Stimulated activated naive CD8-positive, alpha-beta T cell treated with anti-CD3 and anti-CD28 coated beads, Interleukin-15, Interleukin-2, amounts not matched to agents 100 ng/mL and 50 ng/mL, for 24 hours (primary cell): ENCODE measurements around the gene LAMA1.

Source experiments
- H3K27ac Mint-ChIP-seq: one replicate; pipeline ENCODE4 v1.8.0; 2021; ENCODE audit warnings: mild to moderate bottlenecking, mixed read lengths
- H3K27me3 Mint-ChIP-seq: one replicate; pipeline ENCODE4 v1.8.0; 2021; ENCODE audit warnings: mixed read lengths
- H3K36me3 Mint-ChIP-seq: one replicate; pipeline ENCODE4 v1.8.0; 2021; ENCODE audit warnings: low read depth, mixed read lengths
- H3K4me1 Mint-ChIP-seq: one replicate; pipeline ENCODE4 v1.8.0; 2021; ENCODE audit warnings: low read depth, mixed read lengths
- H3K4me3 Mint-ChIP-seq: one replicate; pipeline ENCODE4 v1.8.0; 2021; ENCODE audit warnings: mild to moderate bottlenecking, mixed read lengths
- H3K9me3 Mint-ChIP-seq: one replicate; pipeline ENCODE4 v1.8.0; 2021; ENCODE audit warnings: mixed read lengths

Gene LAMA1

DNA sequence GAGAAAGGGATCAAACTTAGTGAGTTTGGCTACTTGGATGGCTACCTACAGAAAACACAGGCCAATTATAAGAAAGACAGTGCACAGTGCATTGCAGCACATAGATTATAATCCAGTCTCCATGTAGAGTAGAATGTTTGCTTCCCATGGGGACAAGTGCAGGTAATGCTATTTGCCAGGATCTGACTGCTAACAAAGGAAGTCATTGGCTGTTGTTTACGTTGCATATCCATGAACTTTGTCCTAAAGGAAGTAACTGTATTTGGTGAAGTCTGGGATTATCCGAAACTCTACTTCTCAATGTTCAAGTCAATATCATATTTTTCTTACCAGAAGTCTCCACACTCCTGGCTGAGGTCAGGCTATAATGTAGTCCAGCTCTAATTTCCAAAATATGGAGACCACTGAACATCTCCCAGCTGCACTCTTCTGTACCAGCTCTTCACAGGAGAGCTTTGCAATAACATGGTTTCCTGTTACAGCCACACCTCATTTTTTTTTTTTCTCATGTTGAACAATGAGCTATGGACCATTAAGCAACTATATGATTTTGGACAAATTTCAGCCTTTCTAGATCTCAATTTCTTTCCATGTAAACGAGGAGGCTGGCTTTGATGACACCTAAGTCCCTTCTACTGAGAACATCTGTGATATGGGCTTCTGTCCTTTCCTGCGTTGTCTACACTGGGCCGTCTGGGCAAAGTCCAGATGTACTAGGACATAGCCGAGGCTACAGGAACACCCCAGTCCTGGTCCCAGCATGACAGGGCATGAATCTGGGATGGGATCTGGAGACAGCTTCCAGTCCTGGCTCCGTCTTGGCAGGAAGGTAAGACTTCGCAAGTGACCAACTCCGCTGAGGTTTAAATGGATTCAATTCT is 154.8 kb downstream of the LAMA1 start:
- Mint-ChIP-seq H3K9me3 (peaks cover 6% of the 10 kb centered on the region), H3K27ac (no peak overlapping the region), H3K36me3 (no peaks in the 10 kb centered on the region), H3K27me3 (no peaks in the 10 kb centered on the region), H3K4me1 (no peaks in the 10 kb centered on the region), H3K4me3 (no peak overlapping the region)

DNA sequence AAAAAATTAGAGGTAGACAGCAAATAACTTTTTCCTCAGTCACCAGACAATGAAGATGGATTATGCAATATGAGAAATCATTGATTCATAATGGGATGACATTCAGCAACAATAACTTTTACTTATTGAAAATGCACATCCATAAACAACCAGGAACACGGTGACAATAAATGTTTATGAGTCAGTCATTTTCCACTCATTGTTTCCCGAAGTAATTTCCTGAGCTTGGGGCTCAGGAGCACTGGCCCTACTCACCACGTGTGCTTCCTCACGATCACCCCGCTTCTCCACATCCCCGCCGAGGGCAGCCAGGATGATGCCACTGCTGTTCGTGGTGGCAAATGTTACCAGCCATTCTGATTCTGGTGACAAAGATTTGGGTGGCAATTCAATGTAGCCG is 156.3 kb downstream of the LAMA1 start:
- Mint-ChIP-seq H3K9me3 (peaks cover 6% of the 10 kb centered on the region), H3K4me3 (no peak overlapping the region), H3K4me1 (no peaks in the 10 kb centered on the region), H3K36me3 (no peaks in the 10 kb centered on the region), H3K27me3 (no peaks in the 10 kb centered on the region), H3K27ac (no peak overlapping the region)

DNA sequence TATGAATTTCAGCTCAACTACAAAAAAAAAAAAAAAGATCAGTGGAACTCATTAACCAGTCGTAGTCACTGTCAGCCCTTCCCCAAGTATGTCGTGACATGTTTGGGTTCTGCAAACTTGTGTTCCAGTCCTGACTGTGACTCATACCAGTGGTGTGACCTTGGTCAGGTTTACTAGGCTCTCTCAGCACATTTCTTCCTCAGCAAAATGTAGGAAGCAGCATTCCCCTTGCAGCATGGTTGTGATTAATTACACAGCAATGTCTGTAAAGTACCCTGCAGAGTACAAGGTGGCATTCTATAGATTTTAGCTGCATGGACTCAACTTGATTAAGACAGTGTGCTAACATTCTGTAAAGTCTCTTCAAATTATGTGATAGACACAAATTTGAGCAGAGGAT is 156.9 kb downstream of the LAMA1 start:
- no peaks in the 10 kb centered on the region for H3K36me3 Mint-ChIP-seq
- no peak overlapping the region for H3K27ac Mint-ChIP-seq
- H3K9me3 Mint-ChIP-seq = peaks cover 6% of the 10 kb centered on the region
- no peaks in the 10 kb centered on the region for H3K4me1 Mint-ChIP-seq
- no peak overlapping the region for H3K4me3 Mint-ChIP-seq
- H3K27me3 Mint-ChIP-seq = no peaks in the 10 kb centered on the region

DNA sequence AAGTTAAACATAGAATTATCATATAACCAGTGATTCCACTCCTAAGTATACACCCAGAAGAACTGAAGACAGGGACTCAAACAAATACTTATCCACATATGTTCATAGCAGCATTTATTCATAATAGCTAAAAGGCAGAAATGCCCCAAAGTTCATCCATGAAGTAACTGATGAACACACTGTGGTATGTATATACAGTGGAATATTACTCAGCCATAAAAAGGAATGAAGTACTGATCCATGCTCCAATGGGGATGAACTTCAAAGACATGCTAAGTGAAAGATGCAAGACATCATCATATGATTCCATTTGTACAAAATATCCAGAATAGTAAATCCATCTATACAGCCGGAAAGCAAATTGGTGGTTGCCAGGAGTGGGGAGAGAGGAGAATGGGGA is 157.5 kb downstream of the LAMA1 start:
- H3K36me3 Mint-ChIP-seq = no peaks in the 10 kb centered on the region
- no peaks in the 10 kb centered on the region for H3K4me1 Mint-ChIP-seq
- H3K9me3 Mint-ChIP-seq = peaks cover 6% of the 10 kb centered on the region
- H3K4me3 Mint-ChIP-seq = no peak overlapping the region
- no peaks in the 10 kb centered on the region for H3K27me3 Mint-ChIP-seq
- no peak overlapping the region for H3K27ac Mint-ChIP-seq

DNA sequence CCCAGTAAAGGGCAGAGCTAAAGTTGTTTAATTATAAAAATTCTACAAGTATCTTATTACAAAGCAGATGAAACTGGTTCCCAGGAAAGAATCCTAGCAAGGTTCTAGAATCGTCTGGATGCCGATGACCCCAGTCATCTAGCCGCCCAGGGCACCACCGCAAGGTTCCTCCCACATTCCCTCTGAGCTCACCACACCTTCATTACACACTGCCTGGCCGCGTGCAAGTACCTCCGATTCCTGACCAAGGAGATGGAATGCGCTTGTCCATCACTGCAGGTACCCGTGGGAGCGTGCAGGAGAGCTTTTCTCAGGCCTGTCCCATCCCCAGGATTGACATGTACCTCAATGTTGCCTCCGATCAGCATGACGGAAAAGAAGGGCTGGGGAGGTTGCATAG is 158.5 kb downstream of the LAMA1 start:
- no peaks in the 10 kb centered on the region for H3K27me3 Mint-ChIP-seq
- H3K27ac Mint-ChIP-seq = no peak overlapping the region
- no peaks in the 10 kb centered on the region for H3K4me1 Mint-ChIP-seq
- H3K9me3 Mint-ChIP-seq = peaks cover 6% of the 10 kb centered on the region
- H3K36me3 Mint-ChIP-seq = no peaks in the 10 kb centered on the region
- no peak overlapping the region for H3K4me3 Mint-ChIP-seq

DNA sequence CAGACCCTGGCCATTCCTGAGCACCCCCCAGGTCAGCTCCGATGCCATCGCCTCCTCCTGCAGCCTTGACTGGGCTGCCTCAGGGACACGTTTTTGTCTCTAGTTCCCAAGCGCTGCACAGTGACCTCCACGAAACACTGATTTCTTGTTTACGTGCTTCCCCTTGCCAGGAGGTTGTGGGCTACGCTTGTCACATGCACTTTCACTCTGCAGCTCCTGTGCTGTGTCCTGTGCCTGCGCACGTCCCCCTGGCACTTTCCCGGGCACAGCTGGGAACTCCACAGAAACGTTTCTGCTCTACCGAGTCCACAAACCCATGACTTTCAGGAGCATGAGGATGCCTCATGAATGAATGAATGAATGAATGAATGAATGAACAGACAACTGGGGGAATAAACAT is 160.6 kb downstream of the LAMA1 start:
- H3K4me1 Mint-ChIP-seq = no peaks in the 10 kb centered on the region
- H3K4me3 Mint-ChIP-seq = no peak overlapping the region
- no peak overlapping the region for H3K27ac Mint-ChIP-seq
- H3K36me3 Mint-ChIP-seq = no peaks in the 10 kb centered on the region
- H3K27me3 Mint-ChIP-seq = no peaks in the 10 kb centered on the region
- peaks cover 6% of the 10 kb centered on the region for H3K9me3 Mint-ChIP-seq

DNA sequence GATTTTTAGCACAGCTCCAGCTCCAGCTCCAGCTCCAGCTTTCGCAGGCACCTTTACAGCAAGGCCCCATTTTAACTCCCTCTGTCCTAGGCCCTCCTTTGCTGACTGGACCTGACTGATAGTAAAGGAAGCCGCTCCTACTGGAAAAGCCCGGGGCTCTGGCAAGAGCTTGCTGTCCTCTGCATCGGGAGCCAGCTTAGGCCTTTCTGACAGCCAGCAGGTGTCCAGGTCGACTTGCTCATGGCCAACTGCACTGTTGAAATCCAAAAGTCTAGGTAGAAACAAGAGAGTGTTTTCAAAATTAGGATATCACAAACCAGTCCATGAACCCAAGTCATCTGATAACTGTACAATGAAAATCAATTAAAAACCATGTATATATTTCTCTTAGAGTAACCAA is 161.1 kb downstream of the LAMA1 start:
- Mint-ChIP-seq H3K9me3 (peaks cover 6% of the 10 kb centered on the region), H3K36me3 (no peaks in the 10 kb centered on the region), H3K4me1 (no peaks in the 10 kb centered on the region), H3K27me3 (no peaks in the 10 kb centered on the region), H3K27ac (no peak overlapping the region), H3K4me3 (no peak overlapping the region)

DNA sequence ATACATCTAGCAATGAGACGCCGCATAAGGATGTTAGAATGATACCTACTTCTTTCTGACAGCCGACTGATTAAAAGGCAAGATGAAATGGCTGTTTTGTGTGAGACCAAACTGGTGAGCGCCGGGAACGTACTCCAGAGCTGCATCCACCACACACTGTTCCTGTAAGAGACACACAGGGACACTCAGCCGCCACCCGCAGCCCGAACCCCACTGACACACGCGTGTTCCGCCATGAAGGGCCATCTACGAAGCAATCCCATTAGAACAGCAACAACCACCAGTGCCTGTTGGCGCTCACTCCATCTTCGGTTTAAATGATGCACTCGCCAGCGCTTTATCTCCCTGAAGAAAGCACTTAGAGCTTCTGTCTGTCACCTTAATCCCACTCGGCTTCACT is 162.3 kb downstream of the LAMA1 start:
- Mint-ChIP-seq H3K36me3 (no peaks in the 10 kb centered on the region), H3K4me3 (no peak overlapping the region), H3K4me1 (no peaks in the 10 kb centered on the region), H3K27me3 (no peaks in the 10 kb centered on the region), H3K9me3 (peaks cover 4% of the 10 kb centered on the region), H3K27ac (no peak overlapping the region)

DNA sequence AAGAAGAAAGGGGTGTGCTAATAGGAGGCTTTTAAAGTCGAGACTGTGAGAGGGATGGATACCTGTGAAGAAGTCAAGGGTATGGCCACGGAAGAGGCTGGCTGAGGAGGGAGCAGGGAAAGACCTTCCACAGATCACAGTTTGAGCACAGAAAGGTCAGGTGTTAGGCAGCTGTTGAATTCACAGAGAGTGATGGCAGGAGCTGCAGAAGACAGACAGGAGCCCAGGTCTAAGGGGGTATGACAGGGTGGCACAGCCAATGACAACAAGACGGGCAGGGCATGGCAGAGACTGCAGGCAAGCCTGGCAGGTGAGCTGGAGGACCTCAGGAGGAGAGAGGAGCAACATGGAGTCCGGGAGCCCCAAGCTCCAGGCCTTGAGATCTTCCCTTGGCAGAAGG is 163.1 kb downstream of the LAMA1 start:
- no peaks in the 10 kb centered on the region for H3K36me3 Mint-ChIP-seq
- H3K4me1 Mint-ChIP-seq = no peaks in the 10 kb centered on the region
- H3K4me3 Mint-ChIP-seq = no peak overlapping the region
- no peaks in the 10 kb centered on the region for H3K9me3 Mint-ChIP-seq
- H3K27me3 Mint-ChIP-seq = no peaks in the 10 kb centered on the region
- H3K27ac Mint-ChIP-seq = no peak overlapping the region

DNA sequence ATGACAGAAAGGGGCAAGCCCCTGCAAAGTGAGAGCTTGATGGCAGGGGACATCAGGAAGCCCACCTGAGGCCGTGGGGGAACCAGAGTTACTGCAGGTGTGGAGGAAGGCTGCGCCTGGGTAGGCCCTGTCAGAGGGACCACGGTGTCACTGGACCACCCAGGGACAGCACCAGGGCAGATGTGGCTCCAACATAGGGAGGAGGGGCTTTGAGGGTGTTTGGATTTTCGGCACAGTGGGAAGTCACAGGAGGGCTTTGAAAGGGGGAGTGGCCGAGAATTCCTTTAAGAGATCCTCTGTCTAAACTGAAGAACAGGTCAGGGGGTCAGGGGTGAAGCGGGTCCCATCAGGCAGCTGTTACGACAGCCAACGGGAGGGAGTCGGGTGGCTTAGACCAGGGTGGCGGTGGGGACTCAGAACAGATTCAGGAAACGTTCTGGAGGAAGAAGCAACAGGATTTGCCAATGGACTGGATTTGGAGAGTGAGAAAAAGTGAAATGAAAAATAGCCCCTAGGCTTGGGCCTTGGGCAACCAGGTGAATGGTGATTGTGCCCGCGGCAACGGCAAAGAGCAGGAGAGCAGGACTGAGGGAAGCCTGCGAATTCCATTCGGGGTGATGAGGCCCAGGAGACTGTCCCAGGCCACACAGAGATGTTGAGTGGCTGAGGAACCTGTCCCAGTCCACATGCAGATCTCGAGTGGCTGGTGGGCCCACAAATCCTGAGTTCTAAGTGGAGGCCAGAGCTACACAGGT is 166.1 kb downstream of the LAMA1 start:
- Mint-ChIP-seq H3K4me1 (no peaks in the 10 kb centered on the region), H3K27me3 (no peaks in the 10 kb centered on the region), H3K4me3 (no peak overlapping the region), H3K36me3 (no peaks in the 10 kb centered on the region), H3K9me3 (no peaks in the 10 kb centered on the region), H3K27ac (no peak overlapping the region)

DNA sequence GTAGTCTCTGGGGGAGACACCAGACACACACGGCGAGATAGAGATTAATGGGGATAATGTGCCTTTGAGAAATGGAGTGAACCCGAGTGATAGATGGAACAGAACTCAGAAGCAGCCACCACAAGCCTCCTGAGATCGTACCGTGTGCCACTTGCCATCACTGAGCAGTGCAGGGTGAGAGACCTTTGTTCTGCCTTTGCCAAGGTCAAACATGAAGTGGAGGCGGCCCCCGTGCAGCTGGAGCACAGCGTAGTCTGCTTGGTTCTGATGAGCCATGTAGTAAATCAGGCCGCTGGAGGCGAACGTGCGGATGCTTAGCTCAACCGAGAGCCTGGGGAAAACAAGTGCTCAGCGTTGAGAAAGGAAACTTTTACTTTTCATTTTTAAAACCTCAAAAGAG is 167.0 kb downstream of the LAMA1 start:
- Mint-ChIP-seq H3K9me3 (no peaks in the 10 kb centered on the region), H3K27ac (no peak overlapping the region), H3K4me3 (no peak overlapping the region), H3K4me1 (no peaks in the 10 kb centered on the region), H3K36me3 (no peaks in the 10 kb centered on the region), H3K27me3 (no peaks in the 10 kb centered on the region)

DNA sequence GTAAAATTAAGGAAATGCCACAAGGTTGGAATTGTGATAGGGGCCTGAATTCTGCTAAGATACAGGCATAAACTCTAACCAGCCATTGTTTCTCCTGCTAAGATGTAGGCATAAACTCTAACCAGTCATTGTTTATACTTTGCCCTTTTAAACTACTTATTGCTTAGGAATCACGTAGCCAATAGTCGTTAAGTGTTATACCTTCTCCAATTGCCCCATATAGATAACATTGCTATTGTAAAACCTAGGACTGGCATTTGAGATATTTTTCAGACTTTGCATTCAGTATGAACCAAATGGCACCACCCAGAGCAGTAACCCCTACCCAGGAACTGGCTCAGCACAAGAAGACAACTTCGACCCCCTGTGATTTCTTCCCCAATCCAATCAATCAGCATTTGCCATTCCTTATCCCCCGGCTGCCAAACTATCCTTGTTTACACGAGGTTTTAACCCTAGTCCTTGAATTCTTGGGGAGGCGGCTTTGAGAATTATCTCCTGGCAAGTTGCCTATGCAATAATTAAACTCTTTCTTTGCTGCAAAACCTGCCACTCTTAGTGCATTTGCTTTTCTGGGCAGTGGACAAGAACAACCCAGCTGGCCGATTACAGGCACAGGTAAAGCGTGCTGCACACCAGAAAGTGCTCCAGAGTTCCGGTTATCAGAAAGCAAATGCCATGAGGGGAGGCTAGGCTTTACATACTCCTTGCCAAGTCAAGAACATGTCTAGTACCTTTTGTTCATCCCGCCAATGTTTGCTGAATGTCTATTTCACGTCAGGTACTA is 167.6 kb downstream of the LAMA1 start:
- Mint-ChIP-seq H3K27ac (no peak overlapping the region), H3K4me3 (no peak overlapping the region), H3K36me3 (no peaks in the 10 kb centered on the region), H3K9me3 (no peaks in the 10 kb centered on the region), H3K4me1 (no peaks in the 10 kb centered on the region), H3K27me3 (no peaks in the 10 kb centered on the region)

DNA sequence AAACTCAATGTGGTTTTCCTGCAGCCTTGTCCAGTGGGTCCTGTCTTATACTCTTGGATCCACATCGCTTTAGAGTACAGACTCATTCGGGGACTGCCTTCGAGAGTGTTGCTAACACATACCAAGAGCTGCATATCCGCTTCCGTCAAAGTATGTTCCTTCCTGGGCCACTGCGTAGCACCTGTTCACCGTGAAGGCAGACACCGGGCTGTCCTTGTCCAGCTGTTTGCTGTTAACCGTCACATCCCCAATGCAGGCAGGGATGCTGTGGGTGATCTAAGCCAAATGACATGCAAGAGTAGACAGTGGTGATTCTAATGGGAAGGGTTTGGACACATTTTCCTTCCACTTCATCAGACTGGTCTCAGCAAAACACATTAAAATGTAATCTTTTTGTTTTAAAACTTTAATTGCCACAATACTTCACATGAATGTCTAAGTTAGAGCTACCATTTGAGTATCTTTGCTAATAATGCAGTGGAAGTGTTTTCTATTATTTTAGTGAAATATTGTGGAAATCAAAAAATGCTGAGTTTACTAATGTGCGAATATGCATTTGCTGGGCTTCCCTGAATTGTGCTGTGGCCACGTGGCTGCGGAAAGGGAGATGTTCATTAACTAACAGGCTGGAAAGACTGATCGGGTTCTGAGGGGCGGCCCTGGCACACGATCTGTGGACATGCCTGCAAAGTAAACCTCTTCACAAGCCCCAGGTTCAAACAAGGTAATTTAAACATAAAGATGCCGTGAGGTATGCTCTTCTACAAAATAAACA is 169.1 kb downstream of the LAMA1 start:
- Mint-ChIP-seq H3K4me3 (no peak overlapping the region), H3K36me3 (no peaks in the 10 kb centered on the region), H3K27ac (no peak overlapping the region), H3K27me3 (no peaks in the 10 kb centered on the region), H3K9me3 (peaks cover 4% of the 10 kb centered on the region), H3K4me1 (no peaks in the 10 kb centered on the region)

DNA sequence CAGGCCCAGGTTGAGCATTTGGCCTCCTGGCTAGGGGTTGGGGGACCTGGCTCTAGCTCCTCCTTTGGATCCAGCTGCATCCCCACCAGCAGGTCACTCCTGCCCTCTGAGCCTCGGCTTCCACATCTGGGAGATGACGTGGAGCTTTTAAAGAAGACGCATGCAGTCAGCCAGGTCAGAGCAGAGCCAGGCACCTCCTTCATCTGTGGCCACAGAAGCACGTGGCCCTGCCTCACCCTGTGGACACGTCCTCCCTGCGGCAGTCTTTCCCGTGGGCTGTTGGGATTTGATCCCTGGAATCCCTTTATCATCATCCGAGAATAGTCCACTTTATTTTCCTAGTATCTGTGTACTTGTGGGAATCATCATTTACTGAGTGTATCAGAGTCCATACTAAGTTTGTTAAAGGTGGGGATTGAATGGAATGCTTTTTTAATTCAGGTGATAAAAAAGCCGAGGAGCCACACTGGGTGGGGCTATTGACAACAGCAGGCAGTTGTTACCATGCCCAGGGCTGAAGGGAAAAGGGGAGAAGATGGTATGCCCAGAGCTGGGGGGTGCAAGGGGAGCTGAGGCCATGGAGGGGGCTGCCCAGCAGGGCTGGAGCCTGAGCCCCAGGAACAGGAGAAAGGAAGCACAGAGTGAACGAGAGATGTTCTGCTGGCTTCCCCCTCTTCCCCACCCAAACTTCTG is 170.1 kb downstream of the LAMA1 start:
- Mint-ChIP-seq H3K4me3 (no peak overlapping the region), H3K9me3 (peaks cover 4% of the 10 kb centered on the region), H3K36me3 (no peaks in the 10 kb centered on the region), H3K27me3 (no peaks in the 10 kb centered on the region), H3K4me1 (no peaks in the 10 kb centered on the region), H3K27ac (no peak overlapping the region)
